Right kidney (tissue), 1 donor: ENCODE data around the gene SCUBE3.
A peak's percentile ranks its signal among the peaks of the same experiment; 100 is the strongest.

Experiments
- DNase-seq: peaks from one replicate; pipeline ENCODE4 v3.0.0-alpha.2; 2016

The SCUBE3 gene

GRCh38 chr6:35239581-35239980 is 25.8 kb downstream of the SCUBE3 start:
- DNase-seq = no peak

- peak; percentile 61 for DNase-seq
Observed at GRCh38 chr6:35240838-35241801, 27.4 kb downstream of the SCUBE3 start.

- DNase-seq = no peak
Observed at GRCh38 chr6:35242486-35242885, 28.7 kb downstream of the SCUBE3 start.

GRCh38 chr6:35242906-35243305 is 29.1 kb downstream of the SCUBE3 start:
- no peak for DNase-seq

GRCh38 chr6:35243386-35243958 is 29.7 kb downstream of the SCUBE3 start:
- no peak for DNase-seq

- DNase-seq = no peak
Observed at GRCh38 chr6:35244551-35244950, 30.8 kb downstream of the SCUBE3 start.

- no peak for DNase-seq
Observed at GRCh38 chr6:35247642-35248231, 34.0 kb downstream of the SCUBE3 start.

- DNase-seq = no peak
Observed at GRCh38 chr6:35248300-35248699, 34.5 kb downstream of the SCUBE3 start.

- DNase-seq = no peak
Observed at GRCh38 chr6:35248965-35249364, 35.2 kb downstream of the SCUBE3 start.

GRCh38 chr6:35251949-35252348 is 38.2 kb downstream of the SCUBE3 start:
- no peak for DNase-seq

- no peak for DNase-seq
Observed at GRCh38 chr6:35253249-35253648, 39.5 kb downstream of the SCUBE3 start.

- peak; percentile 26 for DNase-seq
Observed at GRCh38 chr6:35258336-35258735, 44.6 kb downstream of the SCUBE3 start.

- DNase-seq = no peak
Observed at GRCh38 chr6:35258858-35259193, 45.1 kb downstream of the SCUBE3 start.

GRCh38 chr6:35259194-35259947 is 45.6 kb downstream of the SCUBE3 start, which contains the start of gene ZNF76:
TSS of gene ZNF76 (plus strand) at chr6:35259735. CDS start at chr6:35281152, 21,417 bp downstream.
- peak; percentile 99 for DNase-seq

GRCh38 chr6:35259948-35260590 is 46.3 kb downstream of the SCUBE3 start:
- peak; percentile 44 for DNase-seq

- no peak for DNase-seq
Observed at GRCh38 chr6:35260591-35261570, 47.1 kb downstream of the SCUBE3 start.

- no peak for DNase-seq
Observed at GRCh38 chr6:35262596-35262995, 48.8 kb downstream of the SCUBE3 start.

- no peak for DNase-seq
Observed at GRCh38 chr6:35264550-35265274, 51.0 kb downstream of the SCUBE3 start.

GRCh38 chr6:35265523-35265922 is 51.8 kb downstream of the SCUBE3 start:
- no peak for DNase-seq

- no peak for DNase-seq
Observed at GRCh38 chr6:35267446-35267845, 53.7 kb downstream of the SCUBE3 start.
